ENCODE measurements around the gene AP3B1. TPM values are rescaled to one million over a fixed set of nuclear protein-coding genes. Genes with fewer than 3 reads are reported as not detected.

AP3B1 gene
- total and polyA plus RNA-seq, 2 donors (not counting 1 experiment from before 2014, with no cell fraction given) = 26.8 to 58.9 TPM

DNA sequence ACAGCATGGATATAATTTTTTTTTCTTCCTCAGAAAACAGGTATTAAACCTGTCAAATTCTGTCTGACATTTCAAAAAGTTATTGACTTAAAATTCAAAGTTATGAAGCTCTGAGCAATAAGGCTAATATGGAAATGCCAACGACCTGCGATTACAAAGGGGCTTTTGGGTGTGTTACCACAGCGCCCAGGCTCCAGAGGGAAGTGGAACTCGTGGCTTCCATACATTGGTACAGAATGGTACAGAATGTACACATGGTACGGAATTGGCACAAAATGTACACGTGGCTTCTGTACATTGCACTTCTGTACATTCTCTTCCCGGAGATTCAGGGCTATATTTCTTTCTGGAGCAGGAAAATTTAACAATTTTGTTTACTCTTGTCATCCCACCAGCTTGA, 293.3 kb downstream of the AP3B1 start:
- no peaks in the 10 kb centered on the region for H4K20me1 ChIP-seq (ENCODE audit: control insufficient read depth, insufficient read depth, low read length, poor library complexity, severe bottlenecking)
- ChIA-PET POLR2A (no interaction called here), CTCF (no interaction called here)
- H3K4me3 Mint-ChIP-seq = no peak overlapping the region
- peaks cover 4 to 20% of the 10 kb centered on the region in 2 experiments for H3K36me3 ChIP-seq (replicated peaks in 1 of 2; ENCODE audit: control extremely low read depth in 1 of 2, control insufficient read depth in 1 of 2, extremely low read depth in 1 of 2, insufficient read depth in 2 of 2, low read length in 1 of 2)
- DNase-seq (no peak), ATAC-seq (ENCODE audit: low read depth) (no peak)
- no peaks in the 10 kb centered on the region for H3K27me3 ChIP-seq (replicated peaks in 1 of 4; ENCODE audit: control extremely low read depth in 1 of 4, control insufficient read depth in 3 of 4, insufficient read depth in 4 of 4, low read length in 3 of 4)
- H2AFZ ChIP-seq (ENCODE audit: insufficient read depth, low read depth, low read length, poor library complexity, severe bottlenecking) = no peak overlapping the region
- no peaks in the 10 kb centered on the region for H3K79me2 ChIP-seq (ENCODE audit: control insufficient read depth, insufficient read depth, low read length)
- H3K4me3 ChIP-seq (ENCODE audit: control extremely low read depth in 1 of 5, extremely low read depth in 1 of 5, insufficient read depth in 1 of 5, low read depth in 2 of 5, low read length in 4 of 5) = no peak overlapping the region
- no peaks in the 10 kb centered on the region for H3K9me3 ChIP-seq (ENCODE audit: control extremely low read depth in 1 of 3, control insufficient read depth in 2 of 3, insufficient read depth in 1 of 3, low read length in 2 of 3)
- intact Hi-C loops (cut with micrococcal nuclease) = no loop called here
- no peak overlapping the region for H3K4me2 ChIP-seq (replicated peaks; ENCODE audit: low read depth, low read length, poor library complexity, severe bottlenecking)
- no peak overlapping the region for H3K27ac Mint-ChIP-seq
- H3K27me3 Mint-ChIP-seq = no peaks in the 10 kb centered on the region
- H3K27ac ChIP-seq (ENCODE audit: low read length in 2 of 2) = no peak overlapping the region
- H3K4me1 Mint-ChIP-seq = peaks cover 8% of the 10 kb centered on the region
- no peak overlapping the region for H3K9ac ChIP-seq (ENCODE audit: low read length)
- no peak for TF ChIP-seq CTCF (IDR thresholded peaks at IDR 0.05)
- no peak for TF ChIP-seq EZH2 (IDR thresholded peaks at IDR 0.05; ENCODE audit: borderline replicate concordance, insufficient read depth, low read depth, low read length, poor library complexity, severe bottlenecking)
- WGBS (ENCODE audit: insufficient coverage) = 89% methylated on average over 4 of the region's 7 CpGs
- H3K9me3 Mint-ChIP-seq (ENCODE audit: insufficient read depth) = no peaks in the 10 kb centered on the region
- no peaks in the 10 kb centered on the region for H3K4me1 ChIP-seq (ENCODE audit: control insufficient read depth in 2 of 2, insufficient read depth in 2 of 2, low read length in 2 of 2)

DNA sequence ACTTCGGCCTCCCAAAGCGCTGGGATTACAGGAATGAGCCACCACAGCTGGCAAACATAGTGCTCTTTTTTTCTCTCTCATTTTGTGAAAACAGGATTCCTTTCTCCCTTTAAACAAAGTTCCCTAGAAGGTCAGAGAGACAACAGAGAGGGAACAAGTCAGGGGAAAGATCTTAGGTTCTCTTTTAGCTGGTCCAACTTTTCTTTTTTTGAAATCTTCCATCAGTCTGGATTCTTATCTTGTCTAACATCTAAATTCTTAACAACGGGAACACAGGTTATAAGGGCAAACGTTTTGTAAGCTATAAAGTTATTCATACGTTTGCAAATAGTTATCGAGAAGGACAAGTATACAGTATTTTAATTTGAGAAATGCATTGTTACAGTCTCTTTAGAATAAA, 294.3 kb downstream of the AP3B1 start:
- H3K27me3 Mint-ChIP-seq = no peaks in the 10 kb centered on the region
- no peaks in the 10 kb centered on the region for H3K9me3 Mint-ChIP-seq (ENCODE audit: insufficient read depth)
- Histone ChIP-seq H2AFZ (ENCODE audit: insufficient read depth, low read depth, low read length, poor library complexity, severe bottlenecking) (no peak overlapping the region), H3K27ac (ENCODE audit: low read length in 2 of 2) (no peak overlapping the region), H4K20me1 (ENCODE audit: control insufficient read depth, insufficient read depth, low read length, poor library complexity, severe bottlenecking) (no peaks in the 10 kb centered on the region), H3K9me3 (ENCODE audit: control extremely low read depth in 1 of 3, control insufficient read depth in 2 of 3, insufficient read depth in 1 of 3, low read length in 2 of 3) (no peaks in the 10 kb centered on the region), H3K4me2 (replicated peaks; ENCODE audit: low read depth, low read length, poor library complexity, severe bottlenecking) (no peak overlapping the region), H3K4me1 (ENCODE audit: control insufficient read depth in 2 of 2, insufficient read depth in 2 of 2, low read length in 2 of 2) (no peaks in the 10 kb centered on the region), H3K36me3 (replicated peaks in 1 of 2; ENCODE audit: control extremely low read depth in 1 of 2, control insufficient read depth in 1 of 2, extremely low read depth in 1 of 2, insufficient read depth in 2 of 2, low read length in 1 of 2) (peaks cover 4 to 20% of the 10 kb centered on the region in 2 experiments), H3K9ac (ENCODE audit: low read length) (no peak overlapping the region), H3K27me3 (replicated peaks in 1 of 4; ENCODE audit: control extremely low read depth in 1 of 4, control insufficient read depth in 3 of 4, insufficient read depth in 4 of 4, low read length in 3 of 4) (no peaks in the 10 kb centered on the region), H3K4me3 (ENCODE audit: control extremely low read depth in 1 of 5, extremely low read depth in 1 of 5, insufficient read depth in 1 of 5, low read depth in 2 of 5, low read length in 4 of 5) (no peak overlapping the region), H3K79me2 (ENCODE audit: control insufficient read depth, insufficient read depth, low read length) (no peaks in the 10 kb centered on the region)
- no peak overlapping the region for H3K27ac Mint-ChIP-seq
- intact Hi-C loops (cut with micrococcal nuclease) = no loop called here
- ChIA-PET CTCF (interaction anchor here (0.7 kb wide), 1 partner anchor 28 kb away, joined by 3 read pairs; no protein-coding TSS in a partner anchor), POLR2A (no interaction called here)
- 100% methylated on average over 2 of the region's 6 CpGs for WGBS (ENCODE audit: insufficient coverage)
- TF ChIP-seq CTCF (IDR thresholded peaks at IDR 0.05) = no peak
- no peak for TF ChIP-seq EZH2 (IDR thresholded peaks at IDR 0.05; ENCODE audit: borderline replicate concordance, insufficient read depth, low read depth, low read length, poor library complexity, severe bottlenecking)
- H3K4me1 Mint-ChIP-seq = peaks cover 8% of the 10 kb centered on the region
- no peak for ATAC-seq (ENCODE audit: low read depth)
- H3K4me3 Mint-ChIP-seq = no peak overlapping the region
- no peak for DNase-seq
